Thyroid gland (tissue), 4 donors: ENCODE measurements around the gene CCDC122. TPM values are rescaled to one million over a fixed set of nuclear protein-coding genes. Genes with fewer than 3 reads are reported as not detected.

Experiments
- DNase-seq, 2 donors: peaks; one replicate each; pipeline ENCODE4 v3.0.0-alpha.2; 2019
- H3K27ac ChIP-seq, 3 donors: fragments of 200-600 bp; sonication (generic); 1 replicate in 2 of 3; 2 replicates in 1 of 3; pipeline ENCODE4 v1.5.1; 2016 to 2019; ENCODE audit warnings: mild to moderate bottlenecking in 1 of 3, moderate library complexity in 1 of 3
- H3K27me3 ChIP-seq: fragments of 200-600 bp; sonication (generic); one replicate; pipeline ENCODE4 v1.5.1; 2019
- H3K36me3 ChIP-seq, 2 donors: fragments of 200-600 bp; sonication (generic); one replicate each; pipeline ENCODE4 v1.5.1; 2016 to 2019
- H3K4me1 ChIP-seq, 2 donors: fragments of 200-600 bp; sonication (generic); one replicate each; pipeline ENCODE4 v1.5.1; 2017 to 2019
- H3K4me3 ChIP-seq, 3 donors: fragments of 200-600 bp; sonication (generic); replicated peaks in 1 of 3; 1 replicate in 2 of 3; 2 replicates in 1 of 3; pipeline ENCODE4 v1.5.1; 2016; ENCODE audit warnings: mild to moderate bottlenecking in 1 of 3
- H3K9me3 ChIP-seq: fragments of 200-600 bp; sonication (generic); one replicate; pipeline ENCODE4 v1.5.1; 2017
- CTCF ChIP-seq, 6 experiments: fragments of 200-600 bp in 3 of 6; fragments of 450-650 bp in 3 of 6; sonication (generic) in 3 of 6; IDR thresholded peaks; one replicate each; pipeline ENCODE4 v1.5.1; 2016 to 2019; ENCODE audit warnings: antibody characterized with exemption in 6 of 6, mild to moderate bottlenecking in 2 of 6, inconsistent platforms in 1 of 6, moderate library complexity in 1 of 6
- POLR2A ChIP-seq, 2 donors: fragments of 450-650 bp; IDR thresholded peaks; one replicate each; pipeline ENCODE4 v1.6.1; 2017; ENCODE audit warnings: antibody characterized with exemption in 2 of 2, mild to moderate bottlenecking in 2 of 2, moderate library complexity in 1 of 2
- WGBS, 2 donors: methylation state at CpG; one replicate each; pipeline ENCODE4 v1.1.5; 2017; 5-methylcytosine and 5-hydroxymethylcytosine counted together
- intact Hi-C: fragments of 100-400 bp; cut with DNase I; formaldehyde crosslinking; loops from one replicate; pipeline ENCODE4 v1.15.1; 2023
- total RNA-seq, 4 donors: library from RNA; depleted of rRNA; stranded (reverse); fragments of >200 nt; gene quantifications; one replicate each; pipeline ENCODE4 v1.2.3, GENCODE V29; 2016

The CCDC122 gene
- total RNA-seq, result 10 to 100 TPM in 3 of 4 donors, 1 to 10 TPM in 1; 8.6 to 19.8 (median 10.6) TPM

DNA sequence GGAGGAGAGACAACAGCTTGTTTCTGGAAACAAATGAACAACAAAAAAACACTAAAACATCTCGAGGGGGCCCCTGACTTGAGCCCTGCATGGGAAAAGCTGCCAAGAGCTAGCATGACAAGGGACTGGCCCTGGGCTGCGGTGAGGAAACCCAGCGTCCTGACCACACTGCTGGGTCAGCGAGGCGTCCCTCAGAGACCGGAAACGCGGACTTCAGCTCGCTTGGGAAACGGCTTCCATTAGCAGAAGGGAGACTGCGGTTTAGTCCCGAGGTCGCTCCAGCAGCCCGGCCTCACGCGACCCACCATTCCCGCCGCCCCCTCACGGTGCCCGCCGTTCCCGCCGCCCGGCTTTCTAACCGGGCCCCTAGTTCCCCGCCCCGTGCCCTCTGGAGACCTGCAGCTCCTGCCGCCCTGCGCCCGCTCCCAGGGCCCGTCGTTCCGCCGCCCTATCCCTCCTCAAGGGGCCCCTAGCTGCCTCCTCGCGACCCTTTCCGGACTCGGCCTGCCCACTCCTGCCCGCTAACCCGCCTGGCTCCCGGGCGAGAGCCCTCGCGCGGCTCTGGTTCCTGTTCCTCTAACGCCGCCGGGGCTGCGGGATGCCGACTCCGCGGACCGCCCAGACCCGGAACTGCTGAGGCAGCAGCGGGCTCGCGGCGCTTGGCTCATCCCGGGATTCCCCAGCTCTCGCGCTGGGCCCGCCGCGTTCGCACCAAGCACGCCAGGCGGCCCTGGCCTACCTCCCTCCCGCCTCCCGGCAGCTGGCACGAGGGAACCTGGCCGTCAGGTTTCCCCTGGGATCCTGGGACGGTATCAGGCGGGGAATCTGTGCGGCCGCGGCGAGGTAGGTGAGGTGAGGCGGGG, at the start of gene CCDC122:
TSS of gene CCDC122 (minus strand) at position 849 of the 863 bp plus-strand sequence. CDS start 10,364 bp downstream, outside the sequence.
- H3K9me3 ChIP-seq, result no peaks in the 10 kb centered on the region
- no peaks in the 10 kb centered on the region for H3K36me3 ChIP-seq
- intact Hi-C loops, result no loop called here
- 0% methylated on average over 30 to 31 of the region's 78 CpGs for WGBS, 2 donors
- H3K4me1 ChIP-seq, result peaks cover 8 to 12% of the 10 kb centered on the region in 2 donors
- H3K27ac ChIP-seq, result peak within 1 kb of the TSS; percentile 97 to 98 (median 97)
- DNase-seq, result peak; percentile 79 to 83
- TF ChIP-seq CTCF (IDR thresholded peaks at IDR 0.05) (no peak), POLR2A (IDR thresholded peaks at IDR 0.05) (peak in 1 of 2 donors; percentile 66)
- peak within 1 kb of the TSS; percentile 80 to 94 (median 93) for H3K4me3 ChIP-seq
- no peaks in the 10 kb centered on the region for H3K27me3 ChIP-seq

DNA sequence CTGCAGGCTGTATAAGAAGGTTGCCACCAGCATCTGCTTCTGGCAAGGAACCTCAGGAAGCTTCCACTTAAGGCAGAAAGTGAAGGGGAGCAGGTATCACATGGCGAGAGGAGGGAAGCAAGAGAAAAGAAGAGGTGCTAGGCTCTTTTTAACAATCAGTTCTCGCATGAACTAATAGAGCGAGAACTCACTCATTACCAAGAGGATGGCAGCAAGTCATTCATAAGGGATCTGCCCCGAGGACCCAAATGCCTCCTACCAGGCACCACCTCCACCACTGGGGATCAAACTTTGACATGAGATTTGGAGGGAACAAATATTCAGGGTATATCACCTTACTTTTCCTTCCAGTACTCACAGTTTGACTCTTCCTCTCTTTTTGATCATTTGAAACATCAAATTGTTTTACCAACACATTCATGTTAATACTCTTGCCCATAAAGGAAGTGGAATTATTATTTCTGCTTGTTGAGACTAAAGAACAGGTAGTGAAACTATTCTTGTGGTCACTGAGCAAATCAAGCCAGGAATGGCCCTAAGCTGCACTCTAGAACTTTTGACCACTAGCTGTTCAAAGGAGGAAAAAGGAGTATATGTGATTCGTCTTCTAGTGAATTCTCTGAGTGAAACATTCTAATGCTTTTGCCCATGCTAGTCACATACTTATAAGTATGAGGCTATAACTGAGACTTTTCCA, 45.2 kb upstream of the CCDC122 start:
- Histone ChIP-seq H3K27ac (no peak overlapping the region), H3K27me3 (no peaks in the 10 kb centered on the region), H3K4me1 (no peaks in the 10 kb centered on the region), H3K36me3 (no peaks in the 10 kb centered on the region), H3K9me3 (no peaks in the 10 kb centered on the region), H3K4me3 (no peak overlapping the region)
- no peak for DNase-seq
- intact Hi-C loops, result no loop called here
- no peak for TF ChIP-seq POLR2A (IDR thresholded peaks at IDR 0.05)
- no peak for TF ChIP-seq CTCF (IDR thresholded peaks at IDR 0.05)
- 87 to 92% methylated on average over 5 of the region's 5 CpGs for WGBS, 2 donors

GRCh38 chr13:43920965-43921674, 41.6 kb upstream of the CCDC122 start:
- Histone ChIP-seq H3K36me3 (no peaks in the 10 kb centered on the region), H3K4me3 (no peak overlapping the region), H3K4me1 (no peaks in the 10 kb centered on the region), H3K27me3 (no peaks in the 10 kb centered on the region), H3K9me3 (no peaks in the 10 kb centered on the region), H3K27ac (no peak overlapping the region)
- no peak for TF ChIP-seq POLR2A (IDR thresholded peaks at IDR 0.05)
- no peak for TF ChIP-seq CTCF (IDR thresholded peaks at IDR 0.05)
- no peak for DNase-seq
- intact Hi-C loops, result no loop called here
- 96 to 98% methylated on average over 1 of the region's 1 CpG for WGBS, 2 donors

DNA sequence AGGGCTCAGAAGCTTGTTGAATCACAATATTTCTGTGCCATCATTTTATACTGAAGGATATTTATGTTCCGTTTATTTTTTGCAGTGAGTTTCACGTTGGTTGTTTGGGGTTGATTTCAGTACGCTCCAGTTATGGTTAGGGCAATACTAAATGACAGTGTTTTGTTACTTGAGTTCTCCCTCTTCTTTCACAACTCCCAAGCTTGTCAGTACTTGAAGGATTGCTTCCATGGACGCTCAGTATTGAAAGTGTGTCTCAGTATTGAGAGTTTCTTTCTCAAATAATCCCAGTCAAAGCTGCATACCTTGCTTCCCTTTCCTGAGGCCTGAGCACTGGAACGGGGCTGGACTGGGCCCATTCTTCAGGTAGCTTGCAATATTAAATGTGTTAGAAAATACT, 39.1 kb upstream of the CCDC122 start:
- intact Hi-C loops, result no loop called here
- DNase-seq, result no peak
- Histone ChIP-seq H3K36me3 (no peaks in the 10 kb centered on the region), H3K27me3 (no peaks in the 10 kb centered on the region), H3K4me1 (no peaks in the 10 kb centered on the region), H3K9me3 (no peaks in the 10 kb centered on the region), H3K4me3 (no peak overlapping the region), H3K27ac (no peak overlapping the region)
- no peak for TF ChIP-seq CTCF (IDR thresholded peaks at IDR 0.05)
- no peak for TF ChIP-seq POLR2A (IDR thresholded peaks at IDR 0.05)
- WGBS, 2 donors, result 77 to 78% methylated on average over 5 of the region's 5 CpGs
